MCF 10A (cell line): ENCODE data around the gene LDAH. TPM values are rescaled to one million over a fixed set of nuclear protein-coding genes. Genes with fewer than 3 reads are reported as not detected.
A peak's percentile ranks its signal among the peaks of the same experiment; 100 is the strongest.

Experiments used
- BruUV-seq: library from RNA; stranded (reverse); fragments of 400-500 nt; replicated peaks from 2 replicates; lab custom pipeline; 2021; lab: Mats Ljungman, UMichigan
- CTCF ChIA-PET: fragments of 300-600 bp; sonication (Branson Sonifier 250); formaldehyde crosslinking; extraction: SDS; loops from one replicate; lab custom pipeline; 2021; ENCODE audit warnings: antibody characterized with exemption, inconsistent platforms; lab: Yijun Ruan, JAX
- POLR2A ChIA-PET: fragments of 300-600, 350-650 bp; sonication (Branson Sonifier 250); formaldehyde crosslinking; extraction: SDS; loops from one replicate; lab custom pipeline; 2020; ENCODE audit warnings: antibody characterized with exemption, inconsistent platforms; lab: Yijun Ruan, JAX
- DNase-seq: peaks from one replicate; pipeline ENCODE4 v3.0.0-alpha.2; 2018; ENCODE audit not compliant: unreplicated experiment
- H3K27ac Mint-ChIP-seq: one replicate; pipeline ENCODE4 v1.8.0; 2022; ENCODE audit warnings: mild to moderate bottlenecking, low read depth, mixed read lengths; ENCODE audit not compliant: unreplicated experiment
- H3K27me3 Mint-ChIP-seq: one replicate; pipeline ENCODE4 v1.8.0; 2022; ENCODE audit warnings: mixed read lengths; ENCODE audit not compliant: insufficient read depth, unreplicated experiment
- H3K36me3 Mint-ChIP-seq: one replicate; pipeline ENCODE4 v1.8.0; 2022; ENCODE audit warnings: mild to moderate bottlenecking, moderate library complexity, mixed read lengths; ENCODE audit not compliant: insufficient read depth, unreplicated experiment
- H3K4me1 Mint-ChIP-seq: one replicate; pipeline ENCODE4 v1.8.0; 2022; ENCODE audit warnings: mixed read lengths; ENCODE audit not compliant: insufficient read depth, unreplicated experiment
- H3K4me3 Mint-ChIP-seq: one replicate; pipeline ENCODE4 v1.8.0; 2022; ENCODE audit warnings: mild to moderate bottlenecking, moderate library complexity, mixed read lengths; ENCODE audit not compliant: unreplicated experiment
- H3K9me3 Mint-ChIP-seq: one replicate; pipeline ENCODE4 v1.8.0; 2022; ENCODE audit warnings: mixed read lengths; ENCODE audit not compliant: unreplicated experiment
- intact Hi-C: fragments of 100-400 bp; cut with micrococcal nuclease; formaldehyde crosslinking; loops from 2 replicates; pipeline ENCODE4 v1.14.1; 2022
- total RNA-seq: library from RNA; stranded (reverse); gene quantifications from 2 replicates; pipeline ENCODE4 v1.2.3, GENCODE V29; 2022
- TF ChIP-seq, protein P1 (sequence below): fragments of 200-600 bp; IDR thresholded peaks from one replicate; pipeline ENCODE4 v1.8.0; 2022; ENCODE audit warnings: antibody characterized with exemption, mild to moderate bottlenecking; ENCODE audit not compliant: unreplicated experiment

The LDAH gene
- total RNA-seq, 1 experiment from 2014 or later = 17.0 TPM

DNA sequence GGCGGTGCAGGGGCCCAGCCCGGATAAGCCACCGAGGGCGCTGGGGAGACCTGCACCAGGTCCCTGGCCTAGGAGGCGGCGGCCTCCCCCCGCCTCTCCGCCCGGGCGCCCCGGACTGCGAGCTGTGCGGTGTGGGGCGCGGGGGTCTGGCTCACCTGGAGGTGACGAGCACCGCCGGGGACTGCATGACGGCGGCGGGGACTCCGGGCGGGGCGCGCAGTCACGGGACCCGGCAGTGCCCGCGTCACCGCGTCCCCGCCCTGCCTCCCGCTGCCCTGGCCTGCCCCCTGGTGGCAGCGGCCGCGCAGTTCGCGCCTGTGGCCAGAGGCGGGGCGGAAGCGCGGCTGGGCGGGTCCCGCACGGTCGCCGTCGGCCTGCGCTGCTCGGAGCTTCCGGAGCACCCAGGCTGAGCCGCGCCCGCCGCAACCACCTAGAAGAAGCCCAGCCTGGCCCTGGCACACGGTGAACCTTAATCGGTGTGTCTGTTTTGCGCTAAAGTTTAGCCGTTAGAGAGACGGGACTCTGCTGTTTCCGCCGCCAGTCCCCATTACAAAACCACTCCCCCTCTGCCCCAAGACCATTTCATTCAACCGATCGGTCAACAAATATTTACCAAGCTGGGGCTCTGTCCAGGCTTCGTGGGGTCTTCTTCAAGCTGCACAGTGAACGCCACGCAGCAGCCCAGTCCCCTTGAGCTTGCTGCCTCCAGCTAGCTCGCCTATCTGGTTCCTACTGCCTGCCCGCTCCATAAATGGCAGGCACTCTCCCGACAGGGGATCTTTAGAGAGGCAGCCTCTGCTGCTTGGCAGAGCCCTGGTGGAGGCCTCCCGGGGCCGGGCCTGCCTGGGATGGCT lies 171.8 kb downstream of the LDAH start, which contains the start of gene HS1BP3:
Gene HS1BP3, minus strand, starts transcription at position 222 of the 854 bp plus-strand sequence. Its CDS starts 35 bp downstream, at position 187.
- POLR2A ChIA-PET = interaction anchor here (0.7 to 2.3 kb wide), 16 partner anchors 9 to 270 kb away, joined by 3 to 17 read pairs (median 4); partner anchors contain the start of gene RHOB
- DNase-seq = peak; percentile 81
- H3K27me3 Mint-ChIP-seq = peaks cover 12% of the 10 kb centered on the region
- intact Hi-C loops = no loop called here
- peak within 1 kb of the TSS; percentile 62 for H3K27ac Mint-ChIP-seq
- BruUV-seq = TSS peak; percentile 57
- TF ChIP-seq, protein P1, sequence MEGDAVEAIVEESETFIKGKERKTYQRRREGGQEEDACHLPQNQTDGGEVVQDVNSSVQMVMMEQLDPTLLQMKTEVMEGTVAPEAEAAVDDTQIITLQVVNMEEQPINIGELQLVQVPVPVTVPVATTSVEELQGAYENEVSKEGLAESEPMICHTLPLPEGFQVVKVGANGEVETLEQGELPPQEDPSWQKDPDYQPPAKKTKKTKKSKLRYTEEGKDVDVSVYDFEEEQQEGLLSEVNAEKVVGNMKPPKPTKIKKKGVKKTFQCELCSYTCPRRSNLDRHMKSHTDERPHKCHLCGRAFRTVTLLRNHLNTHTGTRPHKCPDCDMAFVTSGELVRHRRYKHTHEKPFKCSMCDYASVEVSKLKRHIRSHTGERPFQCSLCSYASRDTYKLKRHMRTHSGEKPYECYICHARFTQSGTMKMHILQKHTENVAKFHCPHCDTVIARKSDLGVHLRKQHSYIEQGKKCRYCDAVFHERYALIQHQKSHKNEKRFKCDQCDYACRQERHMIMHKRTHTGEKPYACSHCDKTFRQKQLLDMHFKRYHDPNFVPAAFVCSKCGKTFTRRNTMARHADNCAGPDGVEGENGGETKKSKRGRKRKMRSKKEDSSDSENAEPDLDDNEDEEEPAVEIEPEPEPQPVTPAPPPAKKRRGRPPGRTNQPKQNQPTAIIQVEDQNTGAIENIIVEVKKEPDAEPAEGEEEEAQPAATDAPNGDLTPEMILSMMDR = peak; percentile 89
- CTCF ChIA-PET = interaction anchor here (0.6 to 4.2 kb wide), 60 partner anchors 10 to 1866 kb away, joined by 3 to 61 read pairs (median 4); partner anchors contain the start of gene RHOB
- peaks cover 22% of the 10 kb centered on the region for H3K4me1 Mint-ChIP-seq
- H3K4me3 Mint-ChIP-seq = peak within 1 kb of the TSS; percentile 82
- no peaks in the 10 kb centered on the region for H3K36me3 Mint-ChIP-seq
- H3K9me3 Mint-ChIP-seq = no peaks in the 10 kb centered on the region

- no peaks in the 10 kb centered on the region for H3K9me3 Mint-ChIP-seq
- POLR2A ChIA-PET = interaction anchor here (0.6 to 2.3 kb wide), 14 partner anchors 8 to 269 kb away, joined by 3 to 17 read pairs (median 5); partner anchors contain the start of gene RHOB
- H3K36me3 Mint-ChIP-seq = no peaks in the 10 kb centered on the region
- peaks cover 10% of the 10 kb centered on the region for H3K27me3 Mint-ChIP-seq
- intact Hi-C loops = no loop called here
- H3K4me1 Mint-ChIP-seq = peaks cover 22% of the 10 kb centered on the region
- TF ChIP-seq, protein P1 = no peak
- TSS peak; percentile 69 for BruUV-seq
- peak overlapping the region; percentile 52 for H3K27ac Mint-ChIP-seq
- no peak for DNase-seq
- CTCF ChIA-PET = interaction anchor here (0.6 to 4.2 kb wide), 38 partner anchors 9 to 744 kb away, joined by 3 to 61 read pairs (median 5); no protein-coding TSS in a partner anchor
- H3K4me3 Mint-ChIP-seq = peak overlapping the region; percentile 82
These were observed 172.5 kb downstream of the LDAH start for GRCh38 chr2:20650393-20650876.

DNA sequence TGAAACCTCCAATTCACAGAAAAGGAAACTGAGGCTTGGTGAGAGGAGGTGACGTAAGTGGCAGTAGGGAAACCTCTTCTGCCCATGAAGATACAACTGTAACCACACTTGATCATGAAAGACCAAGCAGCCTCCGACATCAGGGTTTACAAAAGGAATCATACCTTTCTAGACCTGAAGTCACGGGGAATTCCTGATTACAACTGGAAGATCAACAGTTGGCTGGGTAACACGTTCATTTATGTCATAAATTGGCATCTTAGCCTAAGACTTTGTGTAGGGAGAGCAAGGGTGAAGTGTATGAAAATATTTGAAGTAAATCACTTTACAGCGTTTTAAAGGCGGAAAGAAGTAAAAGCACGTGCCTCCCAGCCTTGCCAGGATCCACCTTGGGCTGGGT lies 172.9 kb downstream of the LDAH start:
- intact Hi-C loops = no loop called here
- CTCF ChIA-PET = interaction anchor here (0.6 to 4.2 kb wide), 28 partner anchors 9 to 315 kb away, joined by 3 to 61 read pairs (median 8); no protein-coding TSS in a partner anchor
- peak overlapping the region; percentile 82 for H3K4me3 Mint-ChIP-seq

More for the DNA sequence above, 172.9 kb downstream of the LDAH start:
- H3K27me3 Mint-ChIP-seq = peaks cover 5% of the 10 kb centered on the region
- no peaks in the 10 kb centered on the region for H3K9me3 Mint-ChIP-seq
- H3K27ac Mint-ChIP-seq = peak overlapping the region; percentile 52
- BruUV-seq = no TSS peak
- peaks cover 2% of the 10 kb centered on the region for H3K36me3 Mint-ChIP-seq
- POLR2A ChIA-PET = interaction anchor here (0.6 to 2.3 kb wide), 7 partner anchors 12 to 211 kb away, joined by 3 to 17 read pairs (median 5); partner anchors contain the start of gene RHOB
- peaks cover 22% of the 10 kb centered on the region for H3K4me1 Mint-ChIP-seq
- TF ChIP-seq, protein P1 = no peak
- no peak for DNase-seq
